HG03039 (cell line): Measurements from ENCODE around the gene AZI2.
A peak's percentile ranks its signal among the peaks of the same experiment; 100 is the strongest.

Experiments used
- ATAC-seq: cut with Tn5 transposase; IDR thresholded peaks from one replicate; pipeline ENCODE4 v1.9.1; 2021; ENCODE audit warnings: mild to moderate bottlenecking, moderate library complexity; ENCODE audit not compliant: unreplicated experiment

The AZI2 gene

GRCh38 chr3:28348629-28349468 lies at the start of gene AZI2, which contains the start of gene ZCWPW2:
Gene AZI2, minus strand, starts transcription at chr3:28348824. Its CDS starts 8,207 bp downstream, at chr3:28340617.
Gene ZCWPW2, plus strand, starts transcription at chr3:28348721. Its CDS starts 64,348 bp downstream, at chr3:28413069.
- peak; percentile 92 for ATAC-seq

- no peak for ATAC-seq
Measured at GRCh38 chr3:28388978-28389377, 40.4 kb upstream of the AZI2 start.

- no peak for ATAC-seq
Measured at GRCh38 chr3:28386049-28386448, 37.4 kb upstream of the AZI2 start.

GRCh38 chr3:28376424-28376823 lies 27.8 kb upstream of the AZI2 start:
- no peak for ATAC-seq

- no peak for ATAC-seq
Measured at GRCh38 chr3:28349469-28350000, 911 bp upstream of the AZI2 start.

GRCh38 chr3:28348265-28348628 lies 377 bp downstream of the AZI2 start:
- no peak for ATAC-seq

GRCh38 chr3:28347374-28348264 lies 1.0 kb downstream of the AZI2 start:
- no peak for ATAC-seq

GRCh38 chr3:28345690-28346089 lies 2.9 kb downstream of the AZI2 start:
- no peak for ATAC-seq

- ATAC-seq, result no peak
Measured at GRCh38 chr3:28343144-28343543, 5.5 kb downstream of the AZI2 start.

GRCh38 chr3:28337230-28337629 lies 11.4 kb downstream of the AZI2 start:
- ATAC-seq, result no peak

- no peak for ATAC-seq
Measured at GRCh38 chr3:28335246-28335645, 13.4 kb downstream of the AZI2 start.

GRCh38 chr3:28334552-28334951 lies 14.1 kb downstream of the AZI2 start:
- no peak for ATAC-seq

- no peak for ATAC-seq
Measured at GRCh38 chr3:28328188-28329151, 20.2 kb downstream of the AZI2 start.

GRCh38 chr3:28326458-28326926 lies 22.1 kb downstream of the AZI2 start:
- peak; percentile 69 for ATAC-seq

GRCh38 chr3:28322464-28322863 lies 26.2 kb downstream of the AZI2 start:
- ATAC-seq, result no peak

GRCh38 chr3:28320981-28321380 lies 27.6 kb downstream of the AZI2 start:
- ATAC-seq, result no peak

- ATAC-seq, result peak; percentile 93
Measured at GRCh38 chr3:28317438-28318022, 31.1 kb downstream of the AZI2 start.

- no peak for ATAC-seq
Measured at GRCh38 chr3:28316226-28316625, 32.4 kb downstream of the AZI2 start.

GRCh38 chr3:28315711-28316110 lies 32.9 kb downstream of the AZI2 start:
- ATAC-seq, result no peak

- ATAC-seq, result no peak
Measured at GRCh38 chr3:28308196-28308595, 40.4 kb downstream of the AZI2 start.
